Mesendoderm (in vitro differentiated cells): ENCODE data around the gene DENND4A.
A peak's percentile ranks its signal among the peaks of the same experiment; 100 is the strongest.

ENCODE experiments used
- DNase-seq: peaks from one replicate; pipeline ENCODE4 v3.0.0; 2013
- H2AK5ac ChIP-seq: 2 replicates; pipeline ENCODE4 v1.6.1; 2013; ENCODE audit warnings: low read length, inconsistent platforms
- H2BK120ac ChIP-seq: 2 replicates; pipeline ENCODE4 v1.6.1; 2013; ENCODE audit warnings: low read depth, mild to moderate bottlenecking, low read length, moderate library complexity, mixed read lengths
- H2BK15ac ChIP-seq: replicated peaks from 2 replicates; pipeline ENCODE4 v1.6.1; 2013; ENCODE audit warnings: low read depth, mild to moderate bottlenecking, moderate library complexity
- H2BK5ac ChIP-seq: 2 replicates; pipeline ENCODE4 v1.6.1; 2013; ENCODE audit warnings: low read length, inconsistent platforms
- H3K18ac ChIP-seq: 2 replicates; pipeline ENCODE4 v1.6.1; 2013; ENCODE audit warnings: mild to moderate bottlenecking, low read length, mixed read lengths
- H3K23ac ChIP-seq: one replicate; pipeline ENCODE4 v1.6.1; 2013; ENCODE audit warnings: low read length
- H3K27ac ChIP-seq: 2 replicates; pipeline ENCODE4 v1.5.1; 2013; ENCODE audit warnings: low read depth, mild to moderate bottlenecking, inconsistent platforms, low read length, moderate library complexity
- H3K27me3 ChIP-seq: 2 replicates; pipeline ENCODE4 v1.6.1; 2013; ENCODE audit warnings: low read length, control low read depth, mild to moderate bottlenecking, inconsistent platforms; ENCODE audit not compliant: insufficient read depth, poor library complexity
- H3K36me3 ChIP-seq: 2 replicates; pipeline ENCODE4 v1.6.1; 2013; ENCODE audit warnings: low read length, inconsistent platforms; ENCODE audit not compliant: control insufficient read depth, insufficient read depth
- H3K4ac ChIP-seq: one replicate; pipeline ENCODE4 v1.6.1; 2013; ENCODE audit warnings: low read depth, mild to moderate bottlenecking, low read length, moderate library complexity
- H3K4me1 ChIP-seq: 2 replicates; pipeline ENCODE4 v1.6.1; 2013; ENCODE audit warnings: low read depth, low read length, inconsistent platforms; ENCODE audit not compliant: control insufficient read depth
- H3K4me2 ChIP-seq: 2 replicates; pipeline ENCODE4 v1.6.1; 2013; ENCODE audit warnings: low read length
- H3K4me3 ChIP-seq: 2 replicates; pipeline ENCODE4 v1.5.1; 2013; ENCODE audit warnings: mild to moderate bottlenecking, low read length
- H3K56ac ChIP-seq: one replicate; pipeline ENCODE4 v1.6.1; 2013; ENCODE audit warnings: low read length
- H3K79me1 ChIP-seq: 2 replicates; pipeline ENCODE4 v1.6.1; 2013; ENCODE audit warnings: low read length, inconsistent platforms
- H3K79me2 ChIP-seq: 2 replicates; pipeline ENCODE4 v1.6.1; 2013; ENCODE audit warnings: mild to moderate bottlenecking, low read length; ENCODE audit not compliant: control insufficient read depth, insufficient read depth
- H3K9ac ChIP-seq: 2 replicates; pipeline ENCODE4 v1.6.1; 2013; ENCODE audit warnings: low read length, inconsistent platforms
- H4K5ac ChIP-seq: one replicate; pipeline ENCODE4 v1.6.1; 2013; ENCODE audit warnings: low read length
- H4K8ac ChIP-seq: one replicate; pipeline ENCODE4 v1.6.1; 2013; ENCODE audit warnings: low read depth, mild to moderate bottlenecking, control low read depth, low read length, moderate library complexity
- WGBS: extraction: QIAGEN DNeasy Blood & Tissue Kit; methylation state at CpG from one replicate; pipeline ENCODE4 v1.1.7; 2013; ENCODE audit warnings: low lambda C conversion rate, missing lambda C conversion rate; ENCODE audit not compliant: insufficient coverage; ENCODE audit errors: extremely low coverage; 5-methylcytosine and 5-hydroxymethylcytosine counted together

Gene DENND4A

GRCh38 chr15:65805019-65805745 is 13.1 kb upstream of the DENND4A start:
- H3K4me3 ChIP-seq: no peak overlapping the region

DNA sequence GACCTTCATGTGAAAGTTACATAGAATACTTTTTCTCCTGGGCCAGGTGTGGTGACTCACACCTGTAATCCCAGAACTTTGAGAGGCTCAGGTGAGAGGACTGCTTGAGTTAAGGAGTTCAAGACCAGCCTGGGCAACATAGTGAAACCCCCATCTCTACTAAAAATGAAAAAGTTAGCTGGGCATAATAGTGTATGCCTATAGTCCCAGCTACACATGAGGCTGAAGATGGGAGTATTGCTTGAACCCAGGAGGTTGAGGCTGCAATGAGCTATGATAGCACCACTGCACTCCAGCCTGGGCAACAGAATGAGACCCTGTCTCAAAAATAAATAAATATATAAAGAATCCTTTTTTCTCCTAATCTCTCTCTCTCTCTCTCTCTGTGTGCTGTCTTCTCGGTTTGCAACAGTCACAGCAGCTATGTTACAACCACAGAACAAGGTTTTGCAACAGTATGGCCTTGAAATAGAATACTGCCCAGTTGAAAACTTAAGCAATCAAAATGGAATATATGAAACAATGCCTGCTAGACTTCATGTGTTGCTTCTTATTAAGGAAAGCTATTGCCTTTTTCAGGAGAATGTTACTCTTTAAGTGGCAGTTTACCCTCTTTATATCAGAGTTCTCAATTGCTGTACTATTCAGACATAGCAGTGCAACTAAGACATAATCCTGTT is 12.3 kb upstream of the DENND4A start:
- Histone ChIP-seq H3K27ac (no peak overlapping the region), H3K4me2 (no peak overlapping the region), H2BK5ac (no peak overlapping the region), H4K5ac (no peak overlapping the region), H3K9ac (no peak overlapping the region), H2AK5ac (no peak overlapping the region), H3K4ac (no peak overlapping the region), H3K27me3 (no peaks in the 10 kb centered on the region), H3K36me3 (no peaks in the 10 kb centered on the region), H3K23ac (no peak overlapping the region), H3K4me1 (no peaks in the 10 kb centered on the region), H3K79me1 (no peaks in the 10 kb centered on the region), H4K8ac (no peak overlapping the region), H3K4me3 (no peak overlapping the region), H3K18ac (no peak overlapping the region), H2BK15ac (no peak overlapping the region), H3K79me2 (no peaks in the 10 kb centered on the region), H2BK120ac (no peak overlapping the region), H3K56ac (no peak overlapping the region)
- no peak for DNase-seq
- WGBS: no CpG with 5 or more reads among the region's 1 CpG

More at GRCh38 chr15:65805019-65805745, 13.1 kb upstream of the DENND4A start:
- Histone ChIP-seq H3K23ac (no peak overlapping the region), H3K4ac (no peak overlapping the region), H4K8ac (no peak overlapping the region), H4K5ac (no peak overlapping the region), H3K4me1 (no peaks in the 10 kb centered on the region), H3K4me2 (no peak overlapping the region), H3K18ac (no peak overlapping the region), H3K79me2 (no peaks in the 10 kb centered on the region), H3K56ac (no peak overlapping the region), H3K27ac (no peak overlapping the region), H3K79me1 (no peaks in the 10 kb centered on the region), H3K36me3 (no peaks in the 10 kb centered on the region), H3K9ac (no peak overlapping the region), H2BK15ac (no peak overlapping the region), H2BK120ac (no peak overlapping the region), H2AK5ac (no peak overlapping the region), H3K27me3 (no peaks in the 10 kb centered on the region), H2BK5ac (no peak overlapping the region)
- no CpG with 5 or more reads among the region's 5 CpGs for WGBS
- no peak for DNase-seq

- Histone ChIP-seq H2BK120ac (no peak overlapping the region), H3K4me2 (no peak overlapping the region), H3K23ac (no peak overlapping the region), H3K27ac (no peak overlapping the region), H4K8ac (no peak overlapping the region), H3K79me2 (no peaks in the 10 kb centered on the region), H3K79me1 (no peaks in the 10 kb centered on the region), H3K18ac (no peak overlapping the region), H2BK5ac (no peak overlapping the region), H3K4me1 (no peaks in the 10 kb centered on the region), H3K56ac (no peak overlapping the region), H3K36me3 (no peaks in the 10 kb centered on the region), H2BK15ac (no peak overlapping the region), H3K27me3 (no peaks in the 10 kb centered on the region), H4K5ac (no peak overlapping the region), H3K4ac (no peak overlapping the region), H3K9ac (no peak overlapping the region), H2AK5ac (no peak overlapping the region), H3K4me3 (no peak overlapping the region)
- no CpG with 5 or more reads among the region's 2 CpGs for WGBS
- DNase-seq: no peak
These were observed 9.2 kb upstream of the DENND4A start for GRCh38 chr15:65801229-65801805.

- WGBS: no CpG with 5 or more reads among the region's 1 CpG
- Histone ChIP-seq H3K27ac (no peak overlapping the region), H3K27me3 (no peaks in the 10 kb centered on the region), H2BK15ac (no peak overlapping the region), H2BK120ac (no peak overlapping the region), H3K56ac (no peak overlapping the region), H2AK5ac (no peak overlapping the region), H3K4me2 (no peak overlapping the region), H3K9ac (no peak overlapping the region), H2BK5ac (no peak overlapping the region), H3K79me2 (no peaks in the 10 kb centered on the region), H3K4me1 (no peaks in the 10 kb centered on the region), H4K8ac (no peak overlapping the region), H3K23ac (no peak overlapping the region), H3K36me3 (no peaks in the 10 kb centered on the region), H3K79me1 (no peaks in the 10 kb centered on the region), H3K18ac (no peak overlapping the region), H3K4me3 (no peak overlapping the region), H4K5ac (no peak overlapping the region), H3K4ac (no peak overlapping the region)
- no peak for DNase-seq
These were observed 4.6 kb upstream of the DENND4A start for GRCh38 chr15:65796610-65797078.

DNA sequence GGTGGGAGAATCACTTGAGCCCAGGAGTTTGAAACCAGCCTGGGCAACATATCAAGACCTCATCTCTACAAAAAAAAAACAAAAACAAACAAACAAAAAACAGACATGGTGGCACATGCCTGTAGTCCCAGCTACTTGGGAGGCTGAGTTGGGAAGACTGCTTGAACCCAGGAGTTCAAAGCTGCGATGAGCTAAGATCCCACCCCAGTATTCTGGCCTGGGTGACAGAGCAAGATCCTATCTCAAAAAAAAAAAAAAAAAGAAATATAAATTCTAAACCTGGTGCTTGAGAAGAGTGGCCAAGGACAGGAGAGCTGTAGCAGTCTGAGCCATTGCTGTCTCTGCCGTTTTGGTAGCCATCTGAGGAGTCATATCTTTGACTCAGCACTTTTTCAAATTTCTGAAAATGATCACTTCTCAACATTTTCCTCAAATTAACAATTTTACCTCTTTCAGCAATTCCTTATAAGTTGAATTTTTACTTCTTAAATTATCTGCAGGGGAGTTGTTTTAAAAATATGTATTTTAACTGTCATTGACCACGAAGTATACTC is 3.6 kb upstream of the DENND4A start:
- Histone ChIP-seq H3K18ac (no peak overlapping the region), H3K23ac (no peak overlapping the region), H3K36me3 (no peaks in the 10 kb centered on the region), H3K56ac (no peak overlapping the region), H4K8ac (peak overlapping the region; percentile 81), H3K4me3 (no peak overlapping the region), H3K4me2 (no peak overlapping the region), H3K9ac (no peak overlapping the region), H3K4me1 (peaks cover 3% of the 10 kb centered on the region), H3K79me1 (no peaks in the 10 kb centered on the region), H2AK5ac (no peak overlapping the region), H3K27me3 (no peaks in the 10 kb centered on the region), H3K4ac (no peak overlapping the region), H2BK5ac (no peak overlapping the region), H3K27ac (no peak overlapping the region), H3K79me2 (no peaks in the 10 kb centered on the region), H2BK120ac (no peak overlapping the region), H4K5ac (no peak overlapping the region), H2BK15ac (no peak overlapping the region)
- no CpG with 5 or more reads among the region's 3 CpGs for WGBS
- DNase-seq: no peak
